ENCODE measurements around the gene SEMA4A. TPM values are rescaled to one million over a fixed set of nuclear protein-coding genes. Genes with fewer than 3 reads are reported as not detected.
A peak's percentile ranks its signal among the peaks of the same experiment; 100 is the strongest.

The SEMA4A gene
- total RNA-seq, 6 experiments from 2014 or later: 0.71 to 1.1 (median 0.83) TPM

DNA sequence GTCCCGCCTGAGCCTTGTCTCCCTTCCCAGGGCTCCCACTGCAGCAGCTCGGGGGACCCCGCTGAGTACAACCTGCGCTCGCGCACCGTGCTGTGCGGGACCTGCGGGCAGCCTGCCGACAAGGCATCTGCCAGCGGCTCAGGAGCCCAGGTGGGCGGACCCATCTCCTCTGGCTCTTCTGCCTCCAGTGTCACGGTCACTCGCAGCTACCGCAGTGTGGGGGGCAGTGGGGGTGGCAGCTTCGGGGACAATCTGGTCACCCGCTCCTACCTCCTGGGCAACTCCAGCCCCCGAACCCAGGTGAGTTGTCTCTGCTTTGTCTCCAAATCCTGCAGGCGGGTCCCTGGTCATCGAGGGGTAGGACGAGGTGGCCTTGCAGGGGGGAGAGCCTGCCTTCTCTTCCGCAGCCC is 14.9 kb upstream of the SEMA4A start:
- Mint-ChIP-seq H3K9me3 (peaks cover 43% of the 10 kb centered on the region), H3K27ac (peak overlapping the region; percentile 78), H3K27me3 (ENCODE audit: insufficient read depth) (peaks cover 94% of the 10 kb centered on the region), H3K36me3 (ENCODE audit: low read depth) (peaks cover 68% of the 10 kb centered on the region), H3K4me1 (ENCODE audit: low read depth) (peaks cover 47% of the 10 kb centered on the region), H3K4me3 (peak overlapping the region; percentile 57; the same call in 1 of the 2 replicates)
- TF ChIP-seq, protein P1, sequence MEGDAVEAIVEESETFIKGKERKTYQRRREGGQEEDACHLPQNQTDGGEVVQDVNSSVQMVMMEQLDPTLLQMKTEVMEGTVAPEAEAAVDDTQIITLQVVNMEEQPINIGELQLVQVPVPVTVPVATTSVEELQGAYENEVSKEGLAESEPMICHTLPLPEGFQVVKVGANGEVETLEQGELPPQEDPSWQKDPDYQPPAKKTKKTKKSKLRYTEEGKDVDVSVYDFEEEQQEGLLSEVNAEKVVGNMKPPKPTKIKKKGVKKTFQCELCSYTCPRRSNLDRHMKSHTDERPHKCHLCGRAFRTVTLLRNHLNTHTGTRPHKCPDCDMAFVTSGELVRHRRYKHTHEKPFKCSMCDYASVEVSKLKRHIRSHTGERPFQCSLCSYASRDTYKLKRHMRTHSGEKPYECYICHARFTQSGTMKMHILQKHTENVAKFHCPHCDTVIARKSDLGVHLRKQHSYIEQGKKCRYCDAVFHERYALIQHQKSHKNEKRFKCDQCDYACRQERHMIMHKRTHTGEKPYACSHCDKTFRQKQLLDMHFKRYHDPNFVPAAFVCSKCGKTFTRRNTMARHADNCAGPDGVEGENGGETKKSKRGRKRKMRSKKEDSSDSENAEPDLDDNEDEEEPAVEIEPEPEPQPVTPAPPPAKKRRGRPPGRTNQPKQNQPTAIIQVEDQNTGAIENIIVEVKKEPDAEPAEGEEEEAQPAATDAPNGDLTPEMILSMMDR (IDR thresholded peaks at IDR 0.05): no peak
- DNase-seq: no peak

DNA sequence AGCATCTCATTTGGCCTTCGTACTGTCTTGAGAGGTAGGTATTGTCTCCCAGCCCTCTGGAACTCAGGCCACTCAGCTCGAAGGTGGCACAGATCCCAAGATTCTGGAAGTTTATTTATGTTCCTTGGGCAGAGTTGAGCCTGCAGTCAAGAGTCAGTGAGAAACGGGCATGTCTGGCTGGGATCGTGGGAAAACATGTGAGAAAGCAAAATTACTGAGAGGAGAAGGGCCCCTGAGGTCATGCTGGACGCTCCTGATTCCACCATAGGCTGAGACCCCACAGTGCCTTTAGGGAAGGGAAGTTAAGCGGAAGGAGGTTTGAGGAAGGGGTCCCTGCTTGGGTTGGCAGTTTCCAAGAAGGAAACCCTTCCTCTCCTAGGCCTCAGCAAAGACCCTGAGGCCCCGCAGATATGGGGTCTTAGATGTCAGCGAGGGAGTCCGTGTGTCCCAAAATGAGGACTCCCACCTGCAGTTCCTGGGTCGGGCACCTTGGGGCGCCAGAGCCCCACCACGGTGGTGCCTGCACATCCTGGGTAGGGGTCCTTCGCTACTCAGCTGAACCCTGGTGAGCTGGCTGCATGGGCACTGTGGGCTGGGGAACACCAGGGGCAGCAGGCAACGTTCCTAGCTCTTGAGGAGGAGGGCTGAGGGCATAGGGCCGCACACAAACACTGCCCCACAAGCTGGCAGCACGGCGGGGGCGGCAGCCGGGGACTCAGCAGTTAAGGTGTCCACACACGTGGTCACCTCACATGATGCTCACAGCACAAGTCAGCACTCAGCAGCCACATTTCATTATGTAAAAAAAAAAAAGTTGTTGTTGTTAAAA is 12.3 kb upstream of the SEMA4A start:
- H3K27ac Mint-ChIP-seq: peak overlapping the region; percentile 73
- H3K4me1 Mint-ChIP-seq (ENCODE audit: low read depth): peaks cover 73% of the 10 kb centered on the region
- peaks cover 91% of the 10 kb centered on the region for H3K27me3 Mint-ChIP-seq (ENCODE audit: insufficient read depth)
- TF ChIP-seq, protein P1 (IDR thresholded peaks at IDR 0.05): peak; percentile 83
- peaks cover 52% of the 10 kb centered on the region for H3K36me3 Mint-ChIP-seq (ENCODE audit: low read depth)
- H3K9me3 Mint-ChIP-seq: peaks cover 43% of the 10 kb centered on the region
- DNase-seq: peak; percentile 33
- peak overlapping the region; percentile 42 for H3K4me3 Mint-ChIP-seq

DNA sequence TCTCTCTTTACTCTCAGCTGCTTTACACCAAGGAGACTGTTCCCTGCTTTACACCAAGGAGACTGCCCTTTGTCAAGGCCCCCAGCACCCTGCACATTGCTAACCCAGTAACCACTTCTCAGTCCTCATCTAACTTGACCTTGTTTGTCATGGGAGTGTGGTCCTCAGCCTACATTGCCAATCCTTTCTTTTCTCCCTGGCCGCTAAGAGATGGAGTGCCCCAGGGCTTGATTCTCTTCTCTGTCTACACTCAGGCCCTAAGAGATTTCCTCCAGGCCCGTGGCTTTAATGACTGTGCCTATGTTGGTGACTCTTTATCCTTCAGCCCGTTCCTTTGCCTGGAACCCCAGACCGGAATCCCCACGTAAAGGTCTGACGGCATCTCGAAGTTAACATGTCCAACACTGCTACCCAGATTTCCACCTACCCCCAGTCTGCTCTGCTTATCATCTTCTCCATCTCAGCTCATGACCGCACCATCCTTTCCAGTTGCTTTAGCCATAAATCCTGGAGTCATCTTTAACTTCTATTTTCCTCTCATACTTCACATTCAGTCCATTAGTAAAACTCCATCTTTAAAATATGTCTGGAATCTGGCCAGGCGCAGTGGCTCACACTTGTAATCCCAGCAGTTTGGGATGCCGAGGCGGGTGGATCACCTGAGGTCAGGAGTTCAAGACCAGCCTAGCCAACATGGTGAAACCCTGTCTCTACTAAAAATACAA is 9.5 kb upstream of the SEMA4A start:
- TF ChIP-seq, protein P1 (IDR thresholded peaks at IDR 0.05): no peak
- H3K27me3 Mint-ChIP-seq (ENCODE audit: insufficient read depth): peaks cover 88% of the 10 kb centered on the region
- H3K9me3 Mint-ChIP-seq: peaks cover 31% of the 10 kb centered on the region
- H3K4me1 Mint-ChIP-seq (ENCODE audit: low read depth): peaks cover 69% of the 10 kb centered on the region
- peak; percentile 79 for DNase-seq
- peak overlapping the region; percentile 11 for H3K4me3 Mint-ChIP-seq
- peaks cover 33% of the 10 kb centered on the region for H3K36me3 Mint-ChIP-seq (ENCODE audit: low read depth)
- H3K27ac Mint-ChIP-seq: peak overlapping the region; percentile 73

- TF ChIP-seq, protein P1 (IDR thresholded peaks at IDR 0.05): no peak
- Mint-ChIP-seq H3K4me1 (ENCODE audit: low read depth) (peaks cover 62% of the 10 kb centered on the region), H3K9me3 (peaks cover 29% of the 10 kb centered on the region), H3K27me3 (ENCODE audit: insufficient read depth) (peaks cover 88% of the 10 kb centered on the region), H3K36me3 (ENCODE audit: low read depth) (peaks cover 25% of the 10 kb centered on the region), H3K4me3 (peak overlapping the region; percentile 29; the same call in 1 of the 2 replicates), H3K27ac (peak overlapping the region; percentile 77)
- no peak for DNase-seq
Measured at GRCh38 chr1:156144742-156145141, 8.6 kb upstream of the SEMA4A start.

DNA sequence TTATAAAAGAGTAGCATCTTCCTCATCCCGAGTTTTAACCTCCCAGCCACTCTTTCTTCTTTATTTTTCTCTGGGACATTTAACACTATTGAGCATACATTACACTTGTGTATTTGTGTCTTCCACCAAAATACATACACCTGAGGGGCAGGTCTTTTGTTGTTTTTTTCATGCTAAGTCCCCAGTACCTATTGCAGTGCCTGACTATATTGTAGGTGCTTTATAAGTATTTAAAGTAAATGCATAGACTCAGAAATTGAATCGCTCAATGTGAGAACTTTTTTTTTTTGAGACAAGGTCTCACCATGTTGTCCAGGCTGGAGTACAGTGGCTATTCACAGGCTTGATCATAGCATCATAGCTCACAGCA is 7.8 kb upstream of the SEMA4A start:
- no peak for DNase-seq
- Mint-ChIP-seq H3K27ac (peak overlapping the region; percentile 70), H3K4me3 (peak overlapping the region; percentile 67)

More for the DNA sequence above, 7.8 kb upstream of the SEMA4A start:
- TF ChIP-seq, protein P1 (IDR thresholded peaks at IDR 0.05): no peak
- Mint-ChIP-seq H3K4me1 (ENCODE audit: low read depth) (peaks cover 61% of the 10 kb centered on the region), H3K36me3 (ENCODE audit: low read depth) (peaks cover 16% of the 10 kb centered on the region), H3K9me3 (peaks cover 20% of the 10 kb centered on the region), H3K27me3 (ENCODE audit: insufficient read depth) (peaks cover 85% of the 10 kb centered on the region)
